Testis (tissue), 2 donors: ENCODE data around the gene CES4A.

Experiments
- POLR2A ChIP-seq: fragments of 450-650 bp; IDR thresholded peaks from one replicate; pipeline ENCODE4 v1.6.1; 2017; ENCODE audit warnings: antibody characterized with exemption, mild to moderate bottlenecking, moderate library complexity
- TF ChIP-seq, protein P1 (sequence below), 3 experiments: fragments of 450-650 bp in 2 of 3; fragments of 200-600 bp in 1 of 3; sonication (generic) in 1 of 3; IDR thresholded peaks; one replicate each; pipeline ENCODE4 v1.5.1; 2016 to 2019; ENCODE audit warnings: antibody characterized with exemption in 3 of 3, mild to moderate bottlenecking in 2 of 3, moderate library complexity in 1 of 3

DNA sequence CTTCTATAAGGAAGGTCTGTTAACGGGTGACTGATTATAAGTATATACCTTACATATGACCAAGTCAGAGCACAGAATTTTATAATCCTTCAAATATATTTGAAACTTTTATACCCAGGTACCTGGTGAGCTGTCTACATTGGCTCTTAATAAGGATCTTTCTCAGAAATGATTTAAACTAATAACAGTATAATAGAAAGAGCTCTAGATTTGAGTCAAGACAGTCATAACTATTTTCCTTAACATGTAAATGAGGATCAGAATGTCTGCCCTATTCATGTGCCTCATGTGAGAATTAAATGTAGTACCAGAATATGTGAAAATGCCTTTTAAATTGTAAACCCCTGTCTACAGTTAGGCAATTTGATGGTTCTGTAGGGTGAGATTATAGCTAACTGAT is 55.0 kb downstream of the CES4A start:
- TF ChIP-seq, protein P1, sequence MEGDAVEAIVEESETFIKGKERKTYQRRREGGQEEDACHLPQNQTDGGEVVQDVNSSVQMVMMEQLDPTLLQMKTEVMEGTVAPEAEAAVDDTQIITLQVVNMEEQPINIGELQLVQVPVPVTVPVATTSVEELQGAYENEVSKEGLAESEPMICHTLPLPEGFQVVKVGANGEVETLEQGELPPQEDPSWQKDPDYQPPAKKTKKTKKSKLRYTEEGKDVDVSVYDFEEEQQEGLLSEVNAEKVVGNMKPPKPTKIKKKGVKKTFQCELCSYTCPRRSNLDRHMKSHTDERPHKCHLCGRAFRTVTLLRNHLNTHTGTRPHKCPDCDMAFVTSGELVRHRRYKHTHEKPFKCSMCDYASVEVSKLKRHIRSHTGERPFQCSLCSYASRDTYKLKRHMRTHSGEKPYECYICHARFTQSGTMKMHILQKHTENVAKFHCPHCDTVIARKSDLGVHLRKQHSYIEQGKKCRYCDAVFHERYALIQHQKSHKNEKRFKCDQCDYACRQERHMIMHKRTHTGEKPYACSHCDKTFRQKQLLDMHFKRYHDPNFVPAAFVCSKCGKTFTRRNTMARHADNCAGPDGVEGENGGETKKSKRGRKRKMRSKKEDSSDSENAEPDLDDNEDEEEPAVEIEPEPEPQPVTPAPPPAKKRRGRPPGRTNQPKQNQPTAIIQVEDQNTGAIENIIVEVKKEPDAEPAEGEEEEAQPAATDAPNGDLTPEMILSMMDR (IDR thresholded peaks at IDR 0.05), result no peak
- no peak for TF ChIP-seq POLR2A
